Hypothalamus (tissue), 51 donors: ENCODE data around the gene P2RY8.

Experiments
- DNase-seq, 51 donors: peaks; one replicate each; lab custom pipeline; 2025; lab: John Stamatoyannopoulos, UW

P2RY8 gene

GRCh38 chrX:1421433-1422134 is 115.4 kb downstream of the P2RY8 start:
- DNase-seq: no peak

DNA sequence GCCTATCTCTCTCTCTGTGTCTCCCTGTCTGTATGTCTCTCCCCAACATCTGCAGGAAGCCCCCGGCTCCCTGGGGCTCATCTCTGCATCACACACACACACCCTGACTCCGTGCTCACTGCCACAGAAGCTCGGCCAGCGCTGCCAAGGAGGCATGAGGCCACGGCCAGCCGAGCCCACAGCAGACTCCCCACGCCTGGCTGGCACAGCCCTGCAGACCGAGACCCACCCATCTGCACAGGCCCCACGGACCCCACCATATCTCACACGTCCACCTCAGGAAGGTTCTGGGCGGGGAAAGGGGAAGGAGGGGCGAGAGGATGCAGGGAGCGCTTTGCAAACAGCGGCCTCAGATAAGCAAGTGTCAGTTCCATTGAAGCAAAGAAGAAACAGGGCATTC is 116.6 kb downstream of the P2RY8 start:
- no peak for DNase-seq

- DNase-seq: no peak
Observed at GRCh38 chrX:1419545-1420355, 117.2 kb downstream of the P2RY8 start.

- no peak for DNase-seq
Observed at GRCh38 chrX:1418901-1419544, 118.0 kb downstream of the P2RY8 start.

DNA sequence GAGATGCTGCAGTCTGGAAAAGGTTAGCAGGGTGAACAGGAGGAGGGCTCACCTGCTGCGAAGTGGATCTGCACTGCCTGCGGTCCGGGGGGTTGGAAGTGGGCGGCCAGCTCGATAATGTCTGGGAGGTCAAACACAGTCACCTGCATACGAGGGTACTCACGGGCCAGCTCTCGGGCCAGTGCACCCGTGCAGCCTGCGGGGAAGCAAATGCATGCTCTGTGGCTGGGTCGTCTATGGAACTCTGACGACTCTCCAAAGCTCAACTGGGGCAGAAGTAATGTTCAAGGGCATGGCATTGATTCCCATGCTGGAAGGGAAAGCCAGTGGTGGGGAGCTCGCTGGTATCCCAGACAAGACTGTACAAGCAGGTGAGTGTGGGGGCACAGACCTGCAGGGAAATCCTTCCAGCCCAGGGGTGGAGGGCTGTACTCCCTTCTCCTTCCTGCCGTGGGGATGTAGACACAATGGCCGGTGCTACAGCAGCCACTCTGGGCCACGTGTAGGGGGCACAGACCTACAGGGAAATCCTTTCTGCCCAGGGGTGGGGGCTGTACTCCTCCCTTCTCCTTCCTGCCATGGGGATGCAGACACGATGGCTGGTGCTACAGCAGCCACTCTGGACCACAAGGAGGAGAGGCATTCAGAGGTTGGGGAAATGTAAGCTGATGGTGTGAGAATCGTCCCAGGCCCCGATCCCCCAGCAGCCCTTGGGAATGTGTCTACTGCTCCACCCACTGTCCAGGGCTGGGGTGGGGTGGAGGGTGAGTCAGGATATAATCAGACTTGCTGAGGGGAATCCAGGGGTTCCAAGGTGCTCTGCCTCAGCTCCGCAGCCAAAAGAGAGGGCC is 118.8 kb downstream of the P2RY8 start:
- DNase-seq: no peak

- no peak for DNase-seq
Observed at GRCh38 chrX:1416965-1417760, 119.8 kb downstream of the P2RY8 start.

DNA sequence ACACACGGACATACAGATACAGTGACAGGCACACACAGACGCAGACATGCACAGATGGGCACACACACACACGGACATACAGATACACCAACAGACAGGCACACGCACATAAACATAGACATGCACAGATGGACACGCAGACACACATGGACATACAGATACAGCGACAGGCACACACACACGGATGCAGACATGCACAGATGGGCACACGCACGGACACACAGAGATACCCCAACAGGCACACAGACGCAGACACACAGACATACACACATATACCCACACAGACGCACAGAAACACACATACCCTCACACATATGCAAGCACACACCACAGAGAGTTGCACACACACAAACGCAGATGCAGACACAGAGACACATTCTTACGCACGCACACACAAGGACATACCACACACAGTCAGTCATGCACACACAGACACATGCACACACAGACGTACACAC is 120.6 kb downstream of the P2RY8 start:
- DNase-seq: no peak
